Measurements from ENCODE around the gene RALGAPA1.

DNA sequence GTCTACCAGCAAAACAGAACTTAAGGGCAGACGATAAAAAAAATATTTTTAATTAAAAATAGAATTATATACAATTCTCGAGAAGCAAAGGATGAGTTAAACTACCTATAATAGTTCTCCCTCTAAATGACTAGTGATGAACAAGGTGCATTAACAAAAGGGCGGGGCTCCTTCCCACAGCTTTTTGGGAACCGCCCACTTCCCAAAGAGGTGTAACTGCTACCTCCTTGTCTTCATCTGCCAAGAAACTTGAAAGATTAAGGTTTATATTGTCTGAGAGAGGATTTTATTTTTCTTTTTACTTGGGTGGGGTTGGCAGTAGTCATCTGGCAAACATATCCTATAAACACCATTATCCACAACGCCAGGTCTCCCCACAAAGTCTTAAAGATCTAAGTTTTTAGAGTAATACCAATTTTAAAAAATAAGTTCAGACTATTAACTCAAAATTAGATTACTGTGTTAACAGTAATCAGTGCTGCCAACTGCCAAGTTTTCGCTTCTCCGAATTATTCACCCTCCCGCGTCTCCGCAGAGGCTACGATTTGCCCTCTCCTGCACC lies 938 bp downstream of the RALGAPA1 start:
- no peak for TF ChIP-seq ATF7-NPFF (CRISPR knock-in tag; IDR thresholded peaks at IDR 0.05; ENCODE audit: low read depth)
- TF ChIP-seq, protein P1, sequence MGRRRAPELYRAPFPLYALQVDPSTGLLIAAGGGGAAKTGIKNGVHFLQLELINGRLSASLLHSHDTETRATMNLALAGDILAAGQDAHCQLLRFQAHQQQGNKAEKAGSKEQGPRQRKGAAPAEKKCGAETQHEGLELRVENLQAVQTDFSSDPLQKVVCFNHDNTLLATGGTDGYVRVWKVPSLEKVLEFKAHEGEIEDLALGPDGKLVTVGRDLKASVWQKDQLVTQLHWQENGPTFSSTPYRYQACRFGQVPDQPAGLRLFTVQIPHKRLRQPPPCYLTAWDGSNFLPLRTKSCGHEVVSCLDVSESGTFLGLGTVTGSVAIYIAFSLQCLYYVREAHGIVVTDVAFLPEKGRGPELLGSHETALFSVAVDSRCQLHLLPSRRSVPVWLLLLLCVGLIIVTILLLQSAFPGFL (CRISPR knock-in tag; IDR thresholded peaks at IDR 0.05): no peak
- TF ChIP-seq, protein P2, sequence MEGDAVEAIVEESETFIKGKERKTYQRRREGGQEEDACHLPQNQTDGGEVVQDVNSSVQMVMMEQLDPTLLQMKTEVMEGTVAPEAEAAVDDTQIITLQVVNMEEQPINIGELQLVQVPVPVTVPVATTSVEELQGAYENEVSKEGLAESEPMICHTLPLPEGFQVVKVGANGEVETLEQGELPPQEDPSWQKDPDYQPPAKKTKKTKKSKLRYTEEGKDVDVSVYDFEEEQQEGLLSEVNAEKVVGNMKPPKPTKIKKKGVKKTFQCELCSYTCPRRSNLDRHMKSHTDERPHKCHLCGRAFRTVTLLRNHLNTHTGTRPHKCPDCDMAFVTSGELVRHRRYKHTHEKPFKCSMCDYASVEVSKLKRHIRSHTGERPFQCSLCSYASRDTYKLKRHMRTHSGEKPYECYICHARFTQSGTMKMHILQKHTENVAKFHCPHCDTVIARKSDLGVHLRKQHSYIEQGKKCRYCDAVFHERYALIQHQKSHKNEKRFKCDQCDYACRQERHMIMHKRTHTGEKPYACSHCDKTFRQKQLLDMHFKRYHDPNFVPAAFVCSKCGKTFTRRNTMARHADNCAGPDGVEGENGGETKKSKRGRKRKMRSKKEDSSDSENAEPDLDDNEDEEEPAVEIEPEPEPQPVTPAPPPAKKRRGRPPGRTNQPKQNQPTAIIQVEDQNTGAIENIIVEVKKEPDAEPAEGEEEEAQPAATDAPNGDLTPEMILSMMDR (CRISPR knock-in tag; IDR thresholded peaks at IDR 0.05): no peak
